IPS-20b (cell line): ENCODE data around the gene GNAQ.
A peak's percentile ranks its signal among the peaks of the same experiment; 100 is the strongest.
"Not testable (repeated sequence)": the region's sequence is repeated elsewhere in the genome, so short reads cannot be mapped to it uniquely, and the experiment has no call there.

Experiments used
- H3K27ac ChIP-seq: one replicate; pipeline ENCODE4 v1.5.1; 2013; ENCODE audit warnings: low read length
- H3K27me3 ChIP-seq: 2 replicates; pipeline ENCODE4 v1.6.1; 2013; ENCODE audit warnings: mild to moderate bottlenecking, low read length, inconsistent platforms; ENCODE audit not compliant: insufficient read depth
- H3K36me3 ChIP-seq: 2 replicates; pipeline ENCODE4 v1.6.1; 2013; ENCODE audit warnings: low read depth, mild to moderate bottlenecking, inconsistent platforms, low read length, moderate library complexity; ENCODE audit not compliant: insufficient read depth
- H3K4me1 ChIP-seq: 2 replicates; pipeline ENCODE4 v1.6.1; 2013; ENCODE audit warnings: mild to moderate bottlenecking, control low read depth, inconsistent platforms, low read length, moderate library complexity; ENCODE audit not compliant: insufficient read depth
- H3K4me3 ChIP-seq: 2 replicates; pipeline ENCODE4 v1.5.1; 2013; ENCODE audit warnings: mild to moderate bottlenecking, low read length, inconsistent platforms
- H3K9ac ChIP-seq: 2 replicates; pipeline ENCODE4 v1.6.1; 2013; ENCODE audit warnings: low read depth, mild to moderate bottlenecking, inconsistent platforms, low read length, moderate library complexity
- H3K9me3 ChIP-seq: 2 replicates; pipeline ENCODE4 v1.6.1; 2013; ENCODE audit warnings: mild to moderate bottlenecking, low read depth, low read length, inconsistent platforms; ENCODE audit not compliant: insufficient read depth

Gene GNAQ

GRCh38 chr9:78031444-78031892 lies at the start of gene GNAQ:
TSS of gene GNAQ (minus strand) at chr9:78031811. CDS start at chr9:78031235, 576 bp downstream.
- Histone ChIP-seq H3K27ac (no peak within 1 kb of the TSS), H3K36me3 (no peaks in the 10 kb centered on the region), H3K27me3 (no peaks in the 10 kb centered on the region), H3K4me3 (peak within 1 kb of the TSS; percentile 94), H3K9me3 (no peaks in the 10 kb centered on the region), H3K4me1 (peaks cover 33% of the 10 kb centered on the region), H3K9ac (peak within 1 kb of the TSS; percentile 89)

GRCh38 chr9:78074385-78075291 lies 43.0 kb upstream of the GNAQ start:
- Histone ChIP-seq H3K9me3 (no peaks in the 10 kb centered on the region), H3K9ac (no peak overlapping the region), H3K27ac (no peak overlapping the region), H3K4me1 (no peaks in the 10 kb centered on the region), H3K36me3 (no peaks in the 10 kb centered on the region), H3K4me3 (no peak overlapping the region), H3K27me3 (no peaks in the 10 kb centered on the region)

GRCh38 chr9:78073722-78074121 lies 42.1 kb upstream of the GNAQ start:
- H3K4me3 ChIP-seq = no peak overlapping the region
- H3K9me3 ChIP-seq = no peaks in the 10 kb centered on the region

GRCh38 chr9:78072586-78073199 lies 41.1 kb upstream of the GNAQ start:
- H3K9ac ChIP-seq = no peak overlapping the region
- no peaks in the 10 kb centered on the region for H3K36me3 ChIP-seq
- H3K9me3 ChIP-seq = no peaks in the 10 kb centered on the region
- no peaks in the 10 kb centered on the region for H3K27me3 ChIP-seq
- H3K27ac ChIP-seq = no peak overlapping the region
- H3K4me1 ChIP-seq = no peaks in the 10 kb centered on the region
- no peak overlapping the region for H3K4me3 ChIP-seq

More at GRCh38 chr9:78073722-78074121, 42.1 kb upstream of the GNAQ start:
- Histone ChIP-seq H3K36me3 (no peaks in the 10 kb centered on the region), H3K9ac (no peak overlapping the region), H3K27ac (no peak overlapping the region), H3K4me1 (no peaks in the 10 kb centered on the region), H3K27me3 (no peaks in the 10 kb centered on the region)

- H3K27me3 ChIP-seq = no peaks in the 10 kb centered on the region
- no peaks in the 10 kb centered on the region for H3K4me1 ChIP-seq
- no peaks in the 10 kb centered on the region for H3K36me3 ChIP-seq
- H3K27ac ChIP-seq = no peak overlapping the region
- peaks cover 12% of the 10 kb centered on the region for H3K9me3 ChIP-seq
- no peak overlapping the region for H3K4me3 ChIP-seq
- H3K9ac ChIP-seq = no peak overlapping the region
Observed at GRCh38 chr9:78070521-78070920, 38.9 kb upstream of the GNAQ start.

- H3K27me3 ChIP-seq = no peaks in the 10 kb centered on the region
- H3K4me3 ChIP-seq = no peak overlapping the region
- H3K4me1 ChIP-seq = no peaks in the 10 kb centered on the region
- H3K36me3 ChIP-seq = no peaks in the 10 kb centered on the region
- no peak overlapping the region for H3K27ac ChIP-seq
- peaks cover 13% of the 10 kb centered on the region for H3K9me3 ChIP-seq
- no peak overlapping the region for H3K9ac ChIP-seq
Observed at GRCh38 chr9:78064075-78064474, 32.5 kb upstream of the GNAQ start.

GRCh38 chr9:78062710-78063109 lies 31.1 kb upstream of the GNAQ start:
- Histone ChIP-seq H3K9me3 (peaks cover 13% of the 10 kb centered on the region), H3K4me1 (no peaks in the 10 kb centered on the region), H3K27me3 (no peaks in the 10 kb centered on the region), H3K9ac (no peak overlapping the region), H3K36me3 (no peaks in the 10 kb centered on the region), H3K4me3 (no peak overlapping the region), H3K27ac (no peak overlapping the region)

- H3K36me3 ChIP-seq, H3K27ac ChIP-seq, H3K27me3 ChIP-seq, H3K9ac ChIP-seq, H3K9me3 ChIP-seq, H3K4me3 ChIP-seq, H3K4me1 ChIP-seq: not testable (repeated sequence)
Observed at GRCh38 chr9:78054218-78054617, 22.6 kb upstream of the GNAQ start.

- no peaks in the 10 kb centered on the region for H3K4me1 ChIP-seq
- H3K4me3 ChIP-seq = no peak overlapping the region
- H3K9me3 ChIP-seq = no peaks in the 10 kb centered on the region
- no peaks in the 10 kb centered on the region for H3K36me3 ChIP-seq
- H3K27ac ChIP-seq = no peak overlapping the region
- no peak overlapping the region for H3K9ac ChIP-seq
- H3K27me3 ChIP-seq = no peaks in the 10 kb centered on the region
Observed at GRCh38 chr9:78053627-78054026, 22.0 kb upstream of the GNAQ start.

GRCh38 chr9:78050421-78050820 lies 18.8 kb upstream of the GNAQ start:
- H3K9ac ChIP-seq = no peak overlapping the region
- no peaks in the 10 kb centered on the region for H3K36me3 ChIP-seq
- no peak overlapping the region for H3K4me3 ChIP-seq
- H3K4me1 ChIP-seq = no peaks in the 10 kb centered on the region
- no peaks in the 10 kb centered on the region for H3K9me3 ChIP-seq
- H3K27me3 ChIP-seq = no peaks in the 10 kb centered on the region
- no peak overlapping the region for H3K27ac ChIP-seq

- no peak overlapping the region for H3K9ac ChIP-seq
- no peaks in the 10 kb centered on the region for H3K4me1 ChIP-seq
- no peak overlapping the region for H3K4me3 ChIP-seq
- H3K9me3 ChIP-seq = no peaks in the 10 kb centered on the region
- no peak overlapping the region for H3K27ac ChIP-seq
- no peaks in the 10 kb centered on the region for H3K27me3 ChIP-seq
- H3K36me3 ChIP-seq = no peaks in the 10 kb centered on the region
Observed at GRCh38 chr9:78049484-78049883, 17.9 kb upstream of the GNAQ start.

- no peaks in the 10 kb centered on the region for H3K4me1 ChIP-seq
- no peaks in the 10 kb centered on the region for H3K9me3 ChIP-seq
- no peaks in the 10 kb centered on the region for H3K27me3 ChIP-seq
- H3K36me3 ChIP-seq = no peaks in the 10 kb centered on the region
- H3K27ac ChIP-seq = no peak overlapping the region
- no peak overlapping the region for H3K9ac ChIP-seq
- H3K4me3 ChIP-seq = no peak overlapping the region
Observed at GRCh38 chr9:78047106-78047505, 15.5 kb upstream of the GNAQ start.
